Adrenal gland (tissue), 12 donors: ENCODE results near the gene VEGFA. TPM values are rescaled to one million over a fixed set of nuclear protein-coding genes. Genes with fewer than 3 reads are reported as not detected.
A peak's percentile ranks its signal among the peaks of the same experiment; 100 is the strongest.

Experiments used
- DNase-seq, 7 donors: peaks; one replicate each; pipeline ENCODE4 v3.0.0-alpha.2; 2019 to 2020
- H3K27ac ChIP-seq, 5 donors: fragments of 200-600 bp; sonication (generic) in 4 of 5; 1 replicate in 3 of 5; 2 replicates in 2 of 5; pipeline versions ENCODE4 v1.5.1 to v1.8.0; 2016 to 2020; ENCODE audit warnings: mild to moderate bottlenecking in 1 of 5
- H3K27me3 ChIP-seq: fragments of 200-600 bp; 2 replicates; pipeline ENCODE4 v1.8.0; 2021
- H3K36me3 ChIP-seq, 2 donors: fragments of 200-600 bp; replicated peaks in 1 of 2; 1 replicate in 1 of 2; 2 replicates in 1 of 2; pipeline versions ENCODE4 v1.5.1 to v1.8.0; 2018 to 2022
- H3K4me1 ChIP-seq, 2 donors: fragments of 200-600 bp; replicated peaks in 1 of 2; 1 replicate in 1 of 2; 2 replicates in 1 of 2; pipeline versions ENCODE4 v1.5.1 to v1.8.0; 2018 to 2021
- H3K4me3 ChIP-seq, 4 donors: fragments of 200-600 bp; sonication (generic) in 3 of 4; one replicate each; pipeline ENCODE4 v1.5.1; 2016 to 2018
- H3K9me3 ChIP-seq, 3 donors: fragments of 200-600 bp; sonication (generic) in 1 of 3; replicated peaks in 1 of 3; 1 replicate in 2 of 3; 2 replicates in 1 of 3; pipeline versions ENCODE4 v1.5.1 to v1.8.0; 2016 to 2021
- POLR2A ChIP-seq, 2 donors: fragments of 450-650 bp; IDR thresholded peaks; one replicate each; pipeline ENCODE4 v1.6.1; 2017; ENCODE audit warnings: antibody characterized with exemption in 2 of 2, mild to moderate bottlenecking in 2 of 2, moderate library complexity in 1 of 2
- WGBS, 4 donors: extraction: QIAGEN DNeasy Blood & Tissue Kit in 2 of 4; methylation state at CpG; one replicate each; pipeline versions ENCODE4 v1.1.5 to v1.1.7; 2013 to 2017; 5-methylcytosine and 5-hydroxymethylcytosine counted together
- intact Hi-C, 2 donors: fragments of 100-400 bp; cut with DNase I; formaldehyde crosslinking; loops; one replicate each; pipeline versions ENCODE4 v1.14.1 to v1.15.0; 2022 to 2023
- polyA plus RNA-seq, 3 donors: library from polyadenylated mRNA; stranded (reverse); fragments of 200-250 nt in 2 of 3; fragments of 350-450 nt in 1 of 3; fragmentation: Illumina TruSeq in 1 of 3; extraction: RNeasy Lipid Tissue Mini Kit (QIAGEN cat#74804) in 1 of 3; gene quantifications; one replicate each; pipeline ENCODE4 v1.2.3, GENCODE V29; 2013 to 2014
- total RNA-seq, 9 donors: library from RNA; depleted of rRNA in 4 of 9; stranded (reverse); fragments of >200 nt in 4 of 9; fragments of 120-200 nt in 1 of 9; fragmentation: NEBNext Ultra II Directional in 1 of 9; extraction: Animal tissue kit (Norgen Biotek cat#: 25700) in 1 of 9; gene quantifications; one replicate each; pipeline versions ENCODE4 v1.1.0 to v1.2.4, GENCODE V29; 2013 to 2023
- TF ChIP-seq, protein P1 (sequence below), 6 experiments: fragments of 450-650 bp in 4 of 6; fragments of 200-600 bp in 2 of 6; sonication (generic) in 1 of 6; IDR thresholded peaks; 1 replicate in 5 of 6; 2 replicates in 1 of 6; pipeline versions ENCODE4 v1.5.1 to v1.8.0; 2016 to 2021; ENCODE audit warnings: antibody characterized with exemption in 6 of 6, mild to moderate bottlenecking in 2 of 6, moderate library complexity in 1 of 6
- donor health status: healthy with polysubstance abuse.
- donor health status: Bipolar disorder and iron deficiency.
- donor health status: DM: yes; HTN: yes; CAD: no.
- donor health status: DM: no; HTN: no; CAD: no.
- donor health status: DM: no; HTN: no; CAD: no.
- donor health status: DM: yes; HTN: yes; CAD: no.

VEGFA gene
- total and polyA plus RNA-seq, 12 donors, result 31.5 to 343 (median 101) TPM

DNA sequence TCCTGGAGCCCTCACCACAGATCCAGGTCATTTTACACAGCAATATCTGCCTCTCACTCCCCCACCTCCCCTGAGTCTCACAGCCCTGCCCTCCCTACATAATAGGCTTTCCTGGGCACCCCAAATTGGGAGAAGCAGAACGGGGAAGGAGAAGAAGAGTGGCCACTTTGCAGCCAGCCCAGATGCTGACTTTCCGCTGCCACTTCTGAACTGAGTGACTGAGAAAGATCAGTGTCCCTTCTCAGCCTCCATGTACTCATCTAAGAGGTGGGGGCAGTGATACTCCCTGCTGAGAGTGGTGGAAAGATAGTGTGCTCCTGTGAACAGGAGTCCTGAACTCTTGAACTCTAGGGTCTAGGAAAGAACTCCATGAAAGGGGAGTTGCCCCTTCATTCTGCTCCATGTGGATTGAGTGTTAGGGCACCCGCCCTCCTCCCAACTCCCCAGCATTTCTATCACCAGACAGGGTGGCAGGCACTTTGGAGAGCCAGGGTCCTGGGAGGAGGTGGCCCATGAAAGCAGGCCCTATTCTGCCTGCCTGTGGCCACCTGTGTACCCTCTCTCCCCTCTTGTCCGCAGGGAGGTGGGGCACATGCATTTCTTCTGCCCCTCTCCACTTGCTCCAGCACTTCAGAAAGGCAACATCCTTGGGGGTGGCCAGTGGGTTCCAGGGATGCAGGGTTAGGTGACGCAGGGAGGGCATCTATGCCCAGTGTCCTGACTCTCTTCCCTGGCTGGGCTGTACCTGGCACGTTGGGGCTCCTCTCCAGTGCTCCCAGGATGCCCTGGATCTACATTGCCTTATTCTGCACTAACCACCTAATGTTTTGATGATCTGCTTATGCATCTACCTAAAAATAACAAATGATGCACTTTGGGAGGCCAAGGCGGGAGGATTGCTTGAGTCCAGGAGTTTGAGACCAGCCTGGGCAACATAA lies 44.1 kb upstream of the VEGFA start:
- Histone ChIP-seq H3K4me1 (no peaks in the 10 kb centered on the region), H3K27me3 (no peaks in the 10 kb centered on the region), H3K9me3 (peaks cover 0 to 4% (median 0%) of the 10 kb centered on the region in 3 donors), H3K36me3 (no peaks in the 10 kb centered on the region), H3K27ac (no peak overlapping the region), H3K4me3 (no peak overlapping the region)
- DNase-seq, result no peak
- intact Hi-C loops, result loop anchor here (2.0 to 10.0 kb wide), 2 partner anchors 357 to 359 kb away; no protein-coding TSS in a partner anchor
- 73 to 90% (median 84%) methylated on average over 5 to 7 of the region's 7 CpGs for WGBS, 4 donors
- TF ChIP-seq POLR2A (IDR thresholded peaks at IDR 0.05), result no peak
- TF ChIP-seq, protein P1, sequence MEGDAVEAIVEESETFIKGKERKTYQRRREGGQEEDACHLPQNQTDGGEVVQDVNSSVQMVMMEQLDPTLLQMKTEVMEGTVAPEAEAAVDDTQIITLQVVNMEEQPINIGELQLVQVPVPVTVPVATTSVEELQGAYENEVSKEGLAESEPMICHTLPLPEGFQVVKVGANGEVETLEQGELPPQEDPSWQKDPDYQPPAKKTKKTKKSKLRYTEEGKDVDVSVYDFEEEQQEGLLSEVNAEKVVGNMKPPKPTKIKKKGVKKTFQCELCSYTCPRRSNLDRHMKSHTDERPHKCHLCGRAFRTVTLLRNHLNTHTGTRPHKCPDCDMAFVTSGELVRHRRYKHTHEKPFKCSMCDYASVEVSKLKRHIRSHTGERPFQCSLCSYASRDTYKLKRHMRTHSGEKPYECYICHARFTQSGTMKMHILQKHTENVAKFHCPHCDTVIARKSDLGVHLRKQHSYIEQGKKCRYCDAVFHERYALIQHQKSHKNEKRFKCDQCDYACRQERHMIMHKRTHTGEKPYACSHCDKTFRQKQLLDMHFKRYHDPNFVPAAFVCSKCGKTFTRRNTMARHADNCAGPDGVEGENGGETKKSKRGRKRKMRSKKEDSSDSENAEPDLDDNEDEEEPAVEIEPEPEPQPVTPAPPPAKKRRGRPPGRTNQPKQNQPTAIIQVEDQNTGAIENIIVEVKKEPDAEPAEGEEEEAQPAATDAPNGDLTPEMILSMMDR (IDR thresholded peaks at IDR 0.05), result no peak

DNA sequence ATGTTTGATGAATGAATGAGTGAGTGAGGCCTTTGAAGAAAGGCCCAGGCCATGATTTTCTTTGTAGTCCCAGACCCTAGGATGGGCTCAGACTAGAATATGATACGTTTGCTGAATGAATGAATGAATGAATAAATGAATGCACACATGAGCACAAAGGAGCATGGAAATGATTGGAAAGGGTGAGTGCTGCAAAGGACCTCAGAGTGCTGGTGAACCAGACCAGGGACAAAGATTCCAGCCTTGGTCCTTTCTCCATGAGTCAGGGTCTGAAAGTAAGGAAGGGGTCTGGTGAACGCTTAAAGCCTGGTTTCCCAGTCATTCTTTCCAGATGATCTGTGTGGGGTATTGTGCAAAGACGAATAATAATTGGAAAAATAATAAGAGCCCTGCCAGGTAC lies 42.4 kb upstream of the VEGFA start:
- peaks cover 0 to 9% (median 0%) of the 10 kb centered on the region in 3 donors for H3K9me3 ChIP-seq
- no peak for DNase-seq
- 77 to 89% (median 85%) methylated on average over 3 of the region's 3 CpGs for WGBS, 4 donors
- H3K36me3 ChIP-seq, result no peaks in the 10 kb centered on the region
- intact Hi-C loops, result loop anchor here in 1 of 2 donors (10.0 kb wide), 1 partner anchor 357 kb away; no protein-coding TSS in a partner anchor
- H3K4me3 ChIP-seq, result no peak overlapping the region
- TF ChIP-seq POLR2A (IDR thresholded peaks at IDR 0.05), result no peak
- TF ChIP-seq, protein P1 (IDR thresholded peaks at IDR 0.05), result no peak
- H3K27me3 ChIP-seq, result no peaks in the 10 kb centered on the region
- H3K27ac ChIP-seq, result no peak overlapping the region
- H3K4me1 ChIP-seq, result no peaks in the 10 kb centered on the region

DNA sequence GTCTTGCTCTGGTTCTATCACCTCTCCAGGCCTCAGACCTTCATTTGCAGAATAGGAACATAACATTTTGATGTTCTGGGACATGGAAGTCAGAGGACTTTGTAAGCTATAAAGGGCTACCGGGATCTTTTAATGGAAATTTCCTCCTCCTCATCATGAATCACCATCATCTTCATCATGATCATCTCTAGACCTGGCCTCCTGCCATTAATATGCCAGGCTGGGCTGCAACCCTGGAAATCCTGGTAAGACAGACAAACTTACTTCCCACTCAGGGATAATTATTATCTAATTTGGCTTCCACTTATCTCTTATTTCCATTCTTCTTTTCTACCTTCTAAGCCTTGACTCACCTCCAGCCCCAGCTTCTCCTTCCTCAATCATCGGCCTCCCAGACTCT lies 41.4 kb upstream of the VEGFA start:
- H3K27me3 ChIP-seq, result no peaks in the 10 kb centered on the region
- H3K4me3 ChIP-seq, result no peak overlapping the region
- intact Hi-C loops, result loop anchor here in 1 of 2 donors (10.0 kb wide), 1 partner anchor 356 kb away; no protein-coding TSS in a partner anchor
- peaks cover 0 to 9% (median 0%) of the 10 kb centered on the region in 3 donors for H3K9me3 ChIP-seq
- no peak overlapping the region for H3K27ac ChIP-seq
- H3K36me3 ChIP-seq, result no peaks in the 10 kb centered on the region
- no peaks in the 10 kb centered on the region for H3K4me1 ChIP-seq
- DNase-seq, result peak in 3 of 7 donors; percentile 13 to 30 (median 30)
- TF ChIP-seq POLR2A (IDR thresholded peaks at IDR 0.05), result no peak
- TF ChIP-seq, protein P1 (IDR thresholded peaks at IDR 0.05), result no peak
- 39 to 62% (median 45%) methylated on average over 2 of the region's 2 CpGs for WGBS, 4 donors

DNA sequence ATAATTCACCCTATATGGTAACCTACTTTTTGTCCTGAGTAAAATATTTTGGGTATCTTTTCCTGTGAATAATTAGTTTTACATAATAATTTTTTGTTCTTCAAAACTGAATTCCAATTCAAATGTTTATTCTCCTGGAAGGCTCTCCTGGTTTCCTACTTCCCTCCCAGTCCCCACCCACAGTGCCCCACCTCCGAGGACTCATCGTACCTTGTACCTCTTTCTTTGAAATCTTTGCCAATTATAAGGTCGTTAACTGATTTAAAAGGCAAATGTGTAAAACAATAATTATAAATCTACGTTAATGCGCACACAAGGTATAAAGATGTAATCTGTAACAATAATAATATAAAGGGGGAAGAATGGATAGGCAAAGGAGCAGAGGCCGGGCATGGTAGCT lies 40.5 kb upstream of the VEGFA start:
- peak in 2 of 7 donors; percentile 1 for DNase-seq
- H3K27ac ChIP-seq, result no peak overlapping the region
- no peak for TF ChIP-seq POLR2A (IDR thresholded peaks at IDR 0.05)
- TF ChIP-seq, protein P1 (IDR thresholded peaks at IDR 0.05), result no peak
- no peak overlapping the region for H3K4me3 ChIP-seq
- no peaks in the 10 kb centered on the region for H3K36me3 ChIP-seq
- H3K9me3 ChIP-seq, result peaks cover 0 to 9% (median 0%) of the 10 kb centered on the region in 3 donors
- 88 to 94% (median 90%) methylated on average over 6 of the region's 6 CpGs for WGBS, 4 donors
- no peaks in the 10 kb centered on the region for H3K4me1 ChIP-seq
- intact Hi-C loops, result loop anchor here in 1 of 2 donors (10.0 kb wide), 1 partner anchor 355 kb away; no protein-coding TSS in a partner anchor
- H3K27me3 ChIP-seq, result no peaks in the 10 kb centered on the region
